GM12878 (cell line): ENCODE results near the gene NAALADL2. TPM values are rescaled to one million over a fixed set of nuclear protein-coding genes. Genes with fewer than 3 reads are reported as not detected.

Experiments used
- ATAC-seq: fragments of 200-7000 bp; cut with Tn5 transposase; 3 replicates; pipeline ENCODE4 v1.9.1; 2020; ENCODE audit warnings: mild to moderate bottlenecking, moderate library complexity
- BruUV-seq: library from RNA; stranded (reverse); fragments of 400-500 nt; replicated peaks from 2 replicates; lab custom pipeline; 2021; lab: Mats Ljungman, UMichigan
- CTCF ChIA-PET: fragments of 300-600 bp; sonication (Branson Sonifier 250); formaldehyde crosslinking; extraction: SDS; loops from one replicate; lab custom pipeline; 2021; ENCODE audit warnings: inconsistent platforms; lab: Yijun Ruan, JAX
- POLR2A ChIA-PET: fragments of 350-600 bp; formaldehyde crosslinking; extraction: SDS; loops from one replicate; lab custom pipeline; 2021; ENCODE audit warnings: inconsistent platforms; lab: Charles Lee
- RAD21 ChIA-PET: fragments of 300-600 bp; sonication (Branson Sonifier 250); formaldehyde crosslinking; loops from one replicate; lab custom pipeline; 2023; ENCODE audit warnings: antibody characterized with exemption; ENCODE audit not compliant: unreplicated experiment; lab: Charles Lee
- SMC1A ChIA-PET: fragments of 300-600 bp; sonication (Branson Sonifier 250); formaldehyde crosslinking; loops from one replicate; lab custom pipeline; 2023; ENCODE audit not compliant: unreplicated experiment, uncharacterized antibody; lab: Charles Lee
- DNase-seq: peaks from one replicate; pipeline ENCODE4 v3.0.0-alpha.2; 2011; ENCODE audit warnings: low read depth, low spot score
- FAIRE-seq: peaks from 3 replicates; lab custom pipeline; 2011; peaks lifted over from hg19 to GRCh38; lab: Jason Lieb, UNC
- H2AFZ ChIP-seq: 2 replicates; pipeline ENCODE4 v1.6.0; 2011; ENCODE audit warnings: low read depth, low read length, control low read depth; ENCODE audit not compliant: control insufficient read depth
- H3K27ac ChIP-seq: 2 replicates; pipeline ENCODE4 v1.5.1; 2011; ENCODE audit warnings: control low read depth; ENCODE audit not compliant: control insufficient read depth, insufficient read depth
- H3K27me3 ChIP-seq, 2 experiments: replicated peaks in 1 of 2; 2 replicates each; pipeline versions ENCODE4 v1.6.0 to v1.6.1; 2011; ENCODE audit warnings: low read length in 1 of 2; ENCODE audit not compliant: control insufficient read depth in 2 of 2, insufficient read depth in 2 of 2
- H3K36me3 ChIP-seq, 2 experiments: 2 replicates each; pipeline ENCODE4 v1.5.1; 2011; ENCODE audit warnings: low read length in 1 of 2; ENCODE audit not compliant: control insufficient read depth in 2 of 2, insufficient read depth in 2 of 2
- H3K4me1 ChIP-seq: 2 replicates; pipeline ENCODE4 v1.6.1; 2011; ENCODE audit warnings: mild to moderate bottlenecking, low read length, moderate library complexity, mixed read lengths; ENCODE audit not compliant: control insufficient read depth, insufficient read depth
- H3K4me2 ChIP-seq: 2 replicates; pipeline ENCODE4 v1.6.0; 2011; ENCODE audit warnings: control low read depth; ENCODE audit not compliant: control insufficient read depth, insufficient read depth
- H3K4me3 ChIP-seq: fragments of 200-600 bp; sonication (generic); 2 replicates; pipeline ENCODE4 v1.5.1; 2016
- H3K79me2 ChIP-seq: 2 replicates; pipeline ENCODE4 v1.6.0; 2011; ENCODE audit warnings: low read length; ENCODE audit not compliant: control insufficient read depth, insufficient read depth
- H3K9ac ChIP-seq: 2 replicates; pipeline ENCODE4 v1.8.0; 2011; ENCODE audit warnings: low read length, control low read depth, mixed read lengths; ENCODE audit not compliant: control insufficient read depth, insufficient read depth
- H3K9me3 ChIP-seq: replicated peaks from 3 replicates; pipeline ENCODE4 v1.5.1; 2011; ENCODE audit warnings: mild to moderate bottlenecking, low read length; ENCODE audit not compliant: control insufficient read depth, insufficient read depth
- H4K20me1 ChIP-seq: 2 replicates; pipeline ENCODE4 v1.6.0; 2011; ENCODE audit not compliant: control insufficient read depth, insufficient read depth
- ATF3 ChIP-seq: IDR thresholded peaks from 2 replicates; pipeline ENCODE4 v1.6.1; 2011; ENCODE audit warnings: low read depth, mild to moderate bottlenecking, low read length, moderate library complexity, borderline replicate concordance; ENCODE audit errors: extremely low read depth
- ATF7 ChIP-seq: fragments of 450-650 bp; IDR thresholded peaks from 2 replicates; pipeline ENCODE4 v1.6.1; 2016; ENCODE audit warnings: low read depth, mild to moderate bottlenecking
- CBFB ChIP-seq: IDR thresholded peaks from 2 replicates; pipeline ENCODE4 v1.6.1; 2016; ENCODE audit warnings: antibody characterized with exemption, low read depth
- ETV6 ChIP-seq, 2 experiments: fragments of 450-650 bp in 1 of 2; IDR thresholded peaks in 1 of 2; conservative IDR thresholded peaks in 1 of 2; 2 replicates each; pipeline ENCODE4 v1.6.1; 2014; ENCODE audit warnings: antibody characterized with exemption in 1 of 2, borderline replicate concordance in 1 of 2, low read depth in 1 of 2, mild to moderate bottlenecking in 1 of 2, moderate library complexity in 1 of 2
- IKZF1 ChIP-seq: fragments of 450-650 bp; conservative IDR thresholded peaks from 2 replicates; pipeline ENCODE4 v1.6.1; 2017; ENCODE audit warnings: antibody characterized with exemption, mild to moderate bottlenecking
- IRF5 ChIP-seq: fragments of 450-650 bp; IDR thresholded peaks from 2 replicates; pipeline ENCODE4 v1.6.1; 2017; ENCODE audit warnings: borderline replicate concordance
- MLLT1 ChIP-seq: fragments of 450-650 bp; IDR thresholded peaks from 2 replicates; pipeline ENCODE4 v1.6.1; 2016; ENCODE audit warnings: mild to moderate bottlenecking
- MXI1 ChIP-seq: fragments of 150-350 bp; IDR thresholded peaks from 2 replicates; pipeline ENCODE4 v1.6.1; 2011; ENCODE audit warnings: low read depth, mild to moderate bottlenecking, inconsistent platforms, low read length, improper control_type of control experiment
- STAT1 ChIP-seq: fragments of 450-650 bp; conservative IDR thresholded peaks from 2 replicates; pipeline ENCODE4 v1.6.1; 2014; ENCODE audit warnings: antibody characterized with exemption, mild to moderate bottlenecking
- TCF7 ChIP-seq: IDR thresholded peaks from 2 replicates; pipeline ENCODE4 v1.6.1; 2014; ENCODE audit warnings: antibody characterized with exemption, borderline replicate concordance
- ZBTB40 ChIP-seq: fragments of 450-650 bp; IDR thresholded peaks from 2 replicates; pipeline ENCODE4 v1.6.1; 2016; ENCODE audit warnings: mild to moderate bottlenecking, moderate library complexity, borderline replicate concordance
- ZNF687 ChIP-seq: fragments of 450-650 bp; IDR thresholded peaks from 2 replicates; pipeline ENCODE4 v1.6.1; 2017; ENCODE audit warnings: mild to moderate bottlenecking, moderate library complexity
- WGBS: methylation state at CpG from one replicate; pipeline ENCODE4 v1.1.6; 2016; ENCODE audit warnings: low lambda C conversion rate; ENCODE audit not compliant: insufficient replicate concordance, insufficient coverage; ENCODE audit errors: missing lambda C conversion rate; 5-methylcytosine and 5-hydroxymethylcytosine counted together
- in situ Hi-C: fragments of 300-500 bp; cut with MboI; formaldehyde crosslinking; loops from 9 replicates; pipeline ENCODE4 v1.14.3; 2018; ENCODE audit warnings: mixed read lengths
- intact Hi-C: fragments of 100-400 bp; cut with micrococcal nuclease; formaldehyde crosslinking; loops from one replicate; pipeline ENCODE4 v1.14.2; 2022; ENCODE audit not compliant: unreplicated experiment
- polyA plus RNA-seq, 11 experiments: library from polyadenylated mRNA; depleted of rRNA in 4 of 11; unstranded in 6 of 11; stranded (reverse) in 5 of 11; fragments of >200 nt; fragmentation: Nextera tagmentation in 4 of 11; fragmentation: Illumina TruSeq in 1 of 11; extraction: Ambion mirVana in 4 of 11; extraction: Trizol in 1 of 11; gene quantifications; 1 replicate in 1 of 11; 2 replicates in 10 of 11; pipeline versions ENCODE4 v1.2.1 to v1.2.3, GENCODE V29; 2011 to 2016; ENCODE audit warnings: inconsistent platforms in 2 of 11, missing spikeins in 2 of 11, low read depth in 1 of 11
- total RNA-seq, 4 experiments: library from RNA; depleted of rRNA in 3 of 4; stranded (reverse); fragments of >200 nt in 3 of 4; fragmentation: Illumina TruSeq in 1 of 4; extraction: Trizol in 1 of 4; gene quantifications; 2 replicates each; pipeline versions ENCODE4 v1.2.1 to v1.2.3, GENCODE V29; 2013 to 2021

NAALADL2 gene
- total and polyA plus RNA-seq, 10 of the 15 experiments (the other 5 are each of a cell fraction or from before 2014, with no cell fraction given) = 0.06 to 10.8 (median 0.46) TPM

- Histone ChIP-seq H3K79me2 (no peaks in the 10 kb centered on the region), H4K20me1 (no peaks in the 10 kb centered on the region), H3K36me3 (no peaks in the 10 kb centered on the region), H3K27ac (no peak overlapping the region), H3K4me3 (no peak overlapping the region), H3K9me3 (no peaks in the 10 kb centered on the region), H3K4me1 (no peaks in the 10 kb centered on the region), H3K9ac (no peak overlapping the region), H2AFZ (no peak overlapping the region), H3K27me3 (no peaks in the 10 kb centered on the region), H3K4me2 (no peak overlapping the region)
- ATAC-seq (no peak), FAIRE-seq (no peak), DNase-seq (no peak)
- WGBS = 50% methylated on average over 5 of the region's 5 CpGs
- intact Hi-C loops = no loop called here
- ChIA-PET SMC1A (interaction anchor here (0.6 to 2.0 kb wide), 5 partner anchors 9 to 71 kb away, joined by 4 to 12 read pairs (median 6); no protein-coding TSS in a partner anchor), RAD21 (interaction anchor here (0.8 to 3.0 kb wide), 3 partner anchors 9 to 70 kb away, joined by 3 to 13 read pairs (median 9); no protein-coding TSS in a partner anchor), CTCF (interaction anchor here (1.1 to 1.3 kb wide), 3 partner anchors 12 to 54 kb away, joined by 3 to 7 read pairs (median 4); no protein-coding TSS in a partner anchor), POLR2A (no interaction called here)
- TF ChIP-seq ATF7 = no peak
- TF ChIP-seq ZNF687 = no peak
- TF ChIP-seq ATF3 = no peak
- no peak for TF ChIP-seq IRF5
- no peak for TF ChIP-seq STAT1
- no peak for TF ChIP-seq MXI1
- TF ChIP-seq CBFB = no peak
- TF ChIP-seq ETV6 (conservative IDR thresholded peaks at IDR 0.05 in 1 of 2, IDR thresholded peaks at IDR 0.05 in 1 of 2; ENCODE audit: borderline replicate concordance in 1 of 2, low read depth in 1 of 2) = no peak
- no peak for TF ChIP-seq MLLT1
- no peak for TF ChIP-seq ZBTB40
- TF ChIP-seq IKZF1 = no peak
- no peak for TF ChIP-seq TCF7
- no TSS peak for BruUV-seq
- in situ Hi-C loops = no loop called here
Measured at GRCh38 chr3:175426805-175427204, 567.7 kb downstream of the NAALADL2 start.
